ENCODE results near the gene LRRC27.

DNA sequence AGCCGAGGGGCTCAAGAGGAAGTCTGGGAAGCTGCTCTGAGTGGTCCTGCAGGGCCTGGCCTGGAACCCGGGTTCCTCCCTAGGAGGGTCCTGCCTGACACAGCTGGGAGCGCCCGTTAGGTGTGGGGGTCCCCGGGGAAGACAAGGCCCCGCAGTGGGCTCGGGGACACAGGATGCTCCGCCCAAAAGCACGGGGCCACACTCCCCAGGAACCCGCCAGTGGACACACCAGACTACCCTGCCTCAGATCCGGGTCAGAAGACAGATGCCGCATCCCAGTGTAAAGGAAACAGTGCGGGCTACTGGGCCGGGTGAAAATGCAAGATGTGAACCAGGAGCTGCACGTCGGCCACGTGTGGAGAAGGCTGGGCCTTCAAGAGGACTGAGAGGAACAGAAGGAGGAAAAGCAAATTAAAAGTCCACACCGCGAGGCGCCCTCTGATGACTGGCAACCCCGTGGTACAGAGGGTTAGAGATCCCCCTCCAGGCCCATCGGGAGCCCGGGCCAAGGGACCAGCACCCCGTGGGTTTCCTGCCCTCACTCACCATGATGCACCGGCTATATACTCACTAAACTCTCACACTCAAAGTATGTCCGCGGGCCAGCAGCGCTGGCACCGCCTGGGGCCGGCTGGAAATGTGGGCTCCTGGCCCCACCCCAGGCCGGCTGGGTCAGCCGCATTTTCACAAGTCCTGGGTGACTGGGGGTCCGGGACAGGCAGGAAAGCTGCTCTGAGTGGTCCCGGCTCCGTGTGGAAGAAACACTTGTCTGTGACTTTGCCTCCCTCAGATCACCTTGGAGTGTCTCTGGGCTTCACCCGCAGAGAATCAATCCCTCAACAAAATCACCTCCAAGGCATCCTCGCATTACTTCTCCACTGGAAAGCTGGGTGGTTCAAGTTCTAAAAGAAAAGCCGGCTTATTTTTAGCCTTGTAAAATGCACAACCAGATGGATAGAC, 30.3 kb upstream of the LRRC27 start:
- TF ChIP-seq, protein P1, sequence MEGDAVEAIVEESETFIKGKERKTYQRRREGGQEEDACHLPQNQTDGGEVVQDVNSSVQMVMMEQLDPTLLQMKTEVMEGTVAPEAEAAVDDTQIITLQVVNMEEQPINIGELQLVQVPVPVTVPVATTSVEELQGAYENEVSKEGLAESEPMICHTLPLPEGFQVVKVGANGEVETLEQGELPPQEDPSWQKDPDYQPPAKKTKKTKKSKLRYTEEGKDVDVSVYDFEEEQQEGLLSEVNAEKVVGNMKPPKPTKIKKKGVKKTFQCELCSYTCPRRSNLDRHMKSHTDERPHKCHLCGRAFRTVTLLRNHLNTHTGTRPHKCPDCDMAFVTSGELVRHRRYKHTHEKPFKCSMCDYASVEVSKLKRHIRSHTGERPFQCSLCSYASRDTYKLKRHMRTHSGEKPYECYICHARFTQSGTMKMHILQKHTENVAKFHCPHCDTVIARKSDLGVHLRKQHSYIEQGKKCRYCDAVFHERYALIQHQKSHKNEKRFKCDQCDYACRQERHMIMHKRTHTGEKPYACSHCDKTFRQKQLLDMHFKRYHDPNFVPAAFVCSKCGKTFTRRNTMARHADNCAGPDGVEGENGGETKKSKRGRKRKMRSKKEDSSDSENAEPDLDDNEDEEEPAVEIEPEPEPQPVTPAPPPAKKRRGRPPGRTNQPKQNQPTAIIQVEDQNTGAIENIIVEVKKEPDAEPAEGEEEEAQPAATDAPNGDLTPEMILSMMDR (conservative IDR thresholded peaks at IDR 0.05; ENCODE audit: low read length): no peak
- no peak for TF ChIP-seq EZH2phosphoT487 (IDR thresholded peaks at IDR 0.05; ENCODE audit: borderline replicate concordance, low read depth, low read length)
